OCI-LY3 (cell line): ENCODE measurements around the gene TCEA2.

Source experiments
- H2AFZ ChIP-seq: fragments of 200-600, 300-600 bp; shearing (Covaris generic); 2 replicates; pipeline ENCODE4 v1.6.0; 2014; ENCODE audit warnings: antibody characterized with exemption, low read depth, low read length
- H3K27ac ChIP-seq: fragments of 200-600, 300-600 bp; sonication (generic); 2 replicates; pipeline ENCODE4 v1.5.1; 2014; ENCODE audit warnings: mild to moderate bottlenecking, low read length, moderate library complexity, mixed read lengths
- H3K27me3 ChIP-seq: fragments of 200-600, 300-600 bp; sonication (generic); 2 replicates; pipeline ENCODE4 v1.6.1; 2014; ENCODE audit warnings: low read depth, low read length, mixed read lengths
- H3K36me3 ChIP-seq: fragments of 200-600, 300-600 bp; sonication (generic); replicated peaks from 2 replicates; pipeline ENCODE3; 2014; ENCODE audit warnings: low read depth, low read length, mixed read lengths
- H3K4me1 ChIP-seq: fragments of 300-600, 200-600 bp; sonication (generic); 2 replicates; pipeline ENCODE4 v1.6.1; 2014; ENCODE audit warnings: low read length, mixed read lengths
- H3K4me2 ChIP-seq: fragments of 200-600, 300-600 bp; sonication (generic); 2 replicates; pipeline ENCODE4 v1.6.1; 2014; ENCODE audit warnings: low read length, mixed read lengths
- H3K4me3 ChIP-seq: fragments of 300-600, 200-600 bp; sonication (generic); 2 replicates; pipeline ENCODE4 v1.5.1; 2014; ENCODE audit warnings: antibody characterized with exemption, mild to moderate bottlenecking, low read length, moderate library complexity
- H3K79me2 ChIP-seq: fragments of 300-600, 200-600 bp; shearing (Covaris generic); 2 replicates; pipeline ENCODE4 v1.6.1; 2014; ENCODE audit warnings: mild to moderate bottlenecking, low read length, mixed read lengths
- H3K9ac ChIP-seq: fragments of 300-600, 200-600 bp; shearing (Covaris generic); 2 replicates; pipeline ENCODE4 v1.6.0; 2014; ENCODE audit warnings: mild to moderate bottlenecking, low read length, moderate library complexity
- H3K9me3 ChIP-seq: fragments of 200-600, 300-600 bp; shearing (Covaris generic); 2 replicates; pipeline ENCODE4 v1.6.1; 2014; ENCODE audit warnings: low read length, mixed read lengths; ENCODE audit not compliant: insufficient read depth
- H4K20me1 ChIP-seq: fragments of 200-600, 300-600 bp; sonication (generic); 2 replicates; pipeline ENCODE4 v1.6.1; 2016; ENCODE audit warnings: low read length, mixed read lengths; ENCODE audit not compliant: insufficient read depth
- EZH2phosphoT487 ChIP-seq: fragments of 200-600 bp; shearing (Covaris generic); IDR thresholded peaks from 2 replicates; pipeline ENCODE4 v1.6.1; 2018; ENCODE audit warnings: antibody characterized with exemption, mixed run types, low read depth
- TF ChIP-seq, protein P1 (sequence below): fragments of 200-600, 300-600 bp; sonication (generic); IDR thresholded peaks from 2 replicates; pipeline ENCODE4 v1.5.1; 2014; ENCODE audit warnings: antibody characterized with exemption, low read length, low read depth

The TCEA2 gene

DNA sequence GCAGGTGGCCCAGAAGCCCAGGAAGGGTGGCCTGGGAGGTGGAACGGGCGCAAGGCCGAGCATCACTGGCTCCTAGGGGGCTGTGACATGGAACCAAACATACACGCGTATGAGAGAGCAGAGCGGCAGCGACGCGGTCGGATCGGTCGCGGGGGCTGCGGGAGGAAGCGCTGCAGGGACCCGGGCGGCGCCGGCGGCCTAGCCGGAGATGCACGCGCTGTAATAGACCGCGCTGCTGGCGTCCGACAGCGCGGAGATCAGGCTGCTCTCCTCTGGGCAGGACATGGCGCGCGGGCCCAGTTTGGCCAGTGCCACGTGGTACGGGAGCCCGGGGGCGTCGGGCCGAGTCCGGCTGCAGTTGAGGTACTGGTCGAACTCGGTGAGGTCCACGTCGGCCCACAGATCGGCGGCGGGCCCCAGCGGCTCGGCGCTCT, 15.0 kb upstream of the TCEA2 start:
- no peak overlapping the region for H3K4me2 ChIP-seq
- H3K27ac ChIP-seq = no peak overlapping the region
- H3K27me3 ChIP-seq = peaks cover 7% of the 10 kb centered on the region
- no peaks in the 10 kb centered on the region for H4K20me1 ChIP-seq
- no peaks in the 10 kb centered on the region for H3K36me3 ChIP-seq
- TF ChIP-seq EZH2phosphoT487 = no peak
- TF ChIP-seq, protein P1, sequence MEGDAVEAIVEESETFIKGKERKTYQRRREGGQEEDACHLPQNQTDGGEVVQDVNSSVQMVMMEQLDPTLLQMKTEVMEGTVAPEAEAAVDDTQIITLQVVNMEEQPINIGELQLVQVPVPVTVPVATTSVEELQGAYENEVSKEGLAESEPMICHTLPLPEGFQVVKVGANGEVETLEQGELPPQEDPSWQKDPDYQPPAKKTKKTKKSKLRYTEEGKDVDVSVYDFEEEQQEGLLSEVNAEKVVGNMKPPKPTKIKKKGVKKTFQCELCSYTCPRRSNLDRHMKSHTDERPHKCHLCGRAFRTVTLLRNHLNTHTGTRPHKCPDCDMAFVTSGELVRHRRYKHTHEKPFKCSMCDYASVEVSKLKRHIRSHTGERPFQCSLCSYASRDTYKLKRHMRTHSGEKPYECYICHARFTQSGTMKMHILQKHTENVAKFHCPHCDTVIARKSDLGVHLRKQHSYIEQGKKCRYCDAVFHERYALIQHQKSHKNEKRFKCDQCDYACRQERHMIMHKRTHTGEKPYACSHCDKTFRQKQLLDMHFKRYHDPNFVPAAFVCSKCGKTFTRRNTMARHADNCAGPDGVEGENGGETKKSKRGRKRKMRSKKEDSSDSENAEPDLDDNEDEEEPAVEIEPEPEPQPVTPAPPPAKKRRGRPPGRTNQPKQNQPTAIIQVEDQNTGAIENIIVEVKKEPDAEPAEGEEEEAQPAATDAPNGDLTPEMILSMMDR = no peak
- no peak overlapping the region for H3K9ac ChIP-seq
- H3K4me1 ChIP-seq = no peaks in the 10 kb centered on the region
- no peak overlapping the region for H3K4me3 ChIP-seq
- no peaks in the 10 kb centered on the region for H3K9me3 ChIP-seq
- no peaks in the 10 kb centered on the region for H3K79me2 ChIP-seq
- no peak overlapping the region for H2AFZ ChIP-seq

- Histone ChIP-seq H3K4me3 (no peak overlapping the region), H3K36me3 (no peaks in the 10 kb centered on the region), H3K79me2 (no peaks in the 10 kb centered on the region), H2AFZ (no peak overlapping the region), H3K9ac (no peak overlapping the region), H3K4me1 (no peaks in the 10 kb centered on the region), H3K9me3 (no peaks in the 10 kb centered on the region), H4K20me1 (no peaks in the 10 kb centered on the region), H3K27ac (no peak overlapping the region), H3K27me3 (peaks cover 7% of the 10 kb centered on the region), H3K4me2 (no peak overlapping the region)
- TF ChIP-seq, protein P1 = no peak
- no peak for TF ChIP-seq EZH2phosphoT487
These were observed 14.5 kb upstream of the TCEA2 start for GRCh38 chr20:64048402-64049044.

GRCh38 chr20:64049060-64049877, 13.7 kb upstream of the TCEA2 start, which contains the start of gene SOX18:
SOX18 (minus strand) TSS chr20:64049639; CDS start chr20:64049516, 123 bp downstream.
- Histone ChIP-seq H3K27me3 (peaks cover 10% of the 10 kb centered on the region), H3K9ac (no peak within 1 kb of the TSS), H3K4me1 (peaks cover 2% of the 10 kb centered on the region; the same call in 1 of the 2 replicates), H3K27ac (no peak within 1 kb of the TSS), H4K20me1 (no peaks in the 10 kb centered on the region), H3K9me3 (no peaks in the 10 kb centered on the region), H3K36me3 (no peaks in the 10 kb centered on the region), H3K4me2 (no peak within 1 kb of the TSS), H3K79me2 (no peaks in the 10 kb centered on the region), H3K4me3 (no peak within 1 kb of the TSS), H2AFZ (no peak within 1 kb of the TSS)
- no peak for TF ChIP-seq EZH2phosphoT487
- TF ChIP-seq, protein P1 = no peak

- Histone ChIP-seq H3K4me2 (no peak overlapping the region), H3K27ac (no peak overlapping the region), H3K36me3 (no peaks in the 10 kb centered on the region), H3K4me1 (peaks cover 6% of the 10 kb centered on the region; the same call in 1 of the 2 replicates), H3K27me3 (peaks cover 12% of the 10 kb centered on the region), H2AFZ (no peak overlapping the region), H3K4me3 (no peak overlapping the region), H3K9me3 (no peaks in the 10 kb centered on the region), H3K79me2 (no peaks in the 10 kb centered on the region), H4K20me1 (no peaks in the 10 kb centered on the region), H3K9ac (no peak overlapping the region)
- TF ChIP-seq, protein P1 = no peak
- no peak for TF ChIP-seq EZH2phosphoT487
These were observed 13.1 kb upstream of the TCEA2 start for GRCh38 chr20:64049878-64050260.
